ENCODE results near the gene FER.

DNA sequence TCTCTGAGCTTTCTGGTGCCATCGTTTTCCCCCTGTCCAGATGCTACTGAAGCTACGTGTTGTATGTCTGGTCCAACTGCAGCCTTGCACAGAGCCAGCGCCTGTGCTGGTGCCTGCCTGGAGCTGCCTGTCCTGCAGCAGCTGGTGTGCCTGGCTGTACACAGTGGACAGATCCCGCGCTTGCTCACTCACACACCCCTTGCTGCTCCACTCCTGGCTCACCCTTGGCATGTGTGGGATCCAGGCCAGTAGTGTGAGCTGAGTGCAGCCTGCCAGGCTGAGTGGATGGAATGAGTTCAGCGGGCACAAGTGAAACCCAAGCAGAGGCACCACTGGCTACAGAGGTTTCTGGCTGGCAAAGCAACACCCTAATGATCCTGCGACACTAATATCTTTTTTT lies 40.4 kb downstream of the FER start:
- TF ChIP-seq IKZF5 (CRISPR knock-in tag; IDR thresholded peaks at IDR 0.05) (no peak), ERF (CRISPR knock-in tag; IDR thresholded peaks at IDR 0.05) (no peak), POLR2A (IDR thresholded peaks at IDR 0.05; ENCODE audit: insufficient read depth in 1 of 2, low read depth in 2 of 2, low read length in 2 of 2) (no peak), SP4 (CRISPR knock-in tag; IDR thresholded peaks at IDR 0.05) (no peak), ZNF629 (CRISPR knock-in tag; conservative IDR thresholded peaks at IDR 0.05) (no peak), KDM3A (CRISPR knock-in tag; IDR thresholded peaks at IDR 0.05; ENCODE audit: low read depth) (no peak), CEBPG (CRISPR knock-in tag; IDR thresholded peaks at IDR 0.05) (no peak), RNF2 (conservative IDR thresholded peaks at IDR 0.05; ENCODE audit: low read depth) (no peak), ZZZ3 (CRISPR knock-in tag; IDR thresholded peaks at IDR 0.05; ENCODE audit: borderline replicate concordance) (no peak)
- TF ChIP-seq, protein P1, sequence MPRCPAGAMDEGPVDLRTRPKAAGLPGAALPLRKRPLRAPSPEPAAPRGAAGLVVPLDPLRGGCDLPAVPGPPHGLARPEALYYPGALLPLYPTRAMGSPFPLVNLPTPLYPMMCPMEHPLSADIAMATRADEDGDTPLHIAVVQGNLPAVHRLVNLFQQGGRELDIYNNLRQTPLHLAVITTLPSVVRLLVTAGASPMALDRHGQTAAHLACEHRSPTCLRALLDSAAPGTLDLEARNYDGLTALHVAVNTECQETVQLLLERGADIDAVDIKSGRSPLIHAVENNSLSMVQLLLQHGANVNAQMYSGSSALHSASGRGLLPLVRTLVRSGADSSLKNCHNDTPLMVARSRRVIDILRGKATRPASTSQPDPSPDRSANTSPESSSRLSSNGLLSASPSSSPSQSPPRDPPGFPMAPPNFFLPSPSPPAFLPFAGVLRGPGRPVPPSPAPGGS (CRISPR knock-in tag; IDR thresholded peaks at IDR 0.05): no peak

Measured in HepG2 (cell line).